LHCN-M2 (cell line): ENCODE results near the gene ADAMTS12. TPM values are rescaled to one million over a fixed set of nuclear protein-coding genes. Genes with fewer than 3 reads are reported as not detected.

Source experiments
- DNase-seq: peaks from one replicate; pipeline ENCODE4 v3.0.0-alpha.2; 2012; ENCODE audit warnings: low read depth
- total RNA-seq: library from RNA; depleted of rRNA; stranded (reverse); fragments of >200 nt; gene quantifications from 2 replicates; pipeline ENCODE4 v1.2.3, GENCODE V29; 2014

The ADAMTS12 gene
- total RNA-seq, 1 experiment from 2014 or later: 11.6 TPM

- DNase-seq: peak; percentile 66
These were observed 84.9 kb downstream of the ADAMTS12 start for GRCh38 chr5:33806738-33807442.

GRCh38 chr5:33801292-33801691, 90.5 kb downstream of the ADAMTS12 start:
- no peak for DNase-seq

GRCh38 chr5:33800241-33800950, 91.4 kb downstream of the ADAMTS12 start:
- DNase-seq: no peak

GRCh38 chr5:33795496-33795895, 96.3 kb downstream of the ADAMTS12 start:
- DNase-seq: no peak

GRCh38 chr5:33794550-33795181, 97.1 kb downstream of the ADAMTS12 start:
- peak; percentile 59 for DNase-seq

- DNase-seq: no peak
These were observed 97.8 kb downstream of the ADAMTS12 start for GRCh38 chr5:33793836-33794549.

GRCh38 chr5:33793276-33793675, 98.5 kb downstream of the ADAMTS12 start:
- DNase-seq: no peak

- DNase-seq: no peak
These were observed 99.2 kb downstream of the ADAMTS12 start for GRCh38 chr5:33792559-33792958.

- DNase-seq: no peak
These were observed 102.2 kb downstream of the ADAMTS12 start for GRCh38 chr5:33789567-33789957.

- peak; percentile 100 for DNase-seq
These were observed 102.7 kb downstream of the ADAMTS12 start for GRCh38 chr5:33788922-33789566.

- DNase-seq: no peak
These were observed 106.2 kb downstream of the ADAMTS12 start for GRCh38 chr5:33785571-33785970.

- peak; percentile 99 for DNase-seq
These were observed 110.5 kb downstream of the ADAMTS12 start for GRCh38 chr5:33781286-33781685.

GRCh38 chr5:33776151-33776660, 115.6 kb downstream of the ADAMTS12 start:
- no peak for DNase-seq

GRCh38 chr5:33774341-33774740, 117.4 kb downstream of the ADAMTS12 start:
- no peak for DNase-seq

GRCh38 chr5:33772380-33772897, 119.4 kb downstream of the ADAMTS12 start:
- peak; percentile 76 for DNase-seq

- no peak for DNase-seq
These were observed 121.8 kb downstream of the ADAMTS12 start for GRCh38 chr5:33769968-33770367.

GRCh38 chr5:33769196-33769595, 122.6 kb downstream of the ADAMTS12 start:
- DNase-seq: no peak

- DNase-seq: no peak
These were observed 125.8 kb downstream of the ADAMTS12 start for GRCh38 chr5:33766023-33766422.

- no peak for DNase-seq
These were observed 127.0 kb downstream of the ADAMTS12 start for GRCh38 chr5:33764786-33765185.

GRCh38 chr5:33763435-33763834, 128.4 kb downstream of the ADAMTS12 start:
- DNase-seq: no peak

GRCh38 chr5:33762859-33763258, 128.9 kb downstream of the ADAMTS12 start:
- DNase-seq: no peak
